Fibroblast of gingiva (primary cell): Measurements from ENCODE around the gene AFG3L2.

Experiments
- DNase-seq: peaks from one replicate; pipeline ENCODE4 v3.0.0-alpha.2; 2011; ENCODE audit warnings: low read depth

The AFG3L2 gene

DNA sequence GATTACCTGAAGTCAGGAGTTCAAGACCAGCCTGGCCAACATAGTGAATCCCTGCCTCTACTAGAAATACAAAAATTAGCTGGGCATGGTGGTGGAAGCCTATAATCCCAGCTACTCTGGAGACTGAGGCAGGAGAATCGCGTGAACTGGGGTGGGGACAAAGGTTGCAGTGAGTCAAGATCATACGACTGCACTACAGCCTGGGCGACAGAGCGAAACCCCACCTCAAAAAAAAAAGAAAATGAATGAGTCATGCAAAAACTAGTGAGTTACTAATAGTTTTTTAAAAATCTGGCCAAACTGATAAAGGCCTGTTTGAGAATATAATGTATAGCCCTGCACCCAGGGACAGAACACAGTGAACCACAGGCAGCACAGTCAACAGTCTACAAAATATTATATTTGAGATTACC is 17.5 kb downstream of the AFG3L2 start:
- DNase-seq = no peak

DNA sequence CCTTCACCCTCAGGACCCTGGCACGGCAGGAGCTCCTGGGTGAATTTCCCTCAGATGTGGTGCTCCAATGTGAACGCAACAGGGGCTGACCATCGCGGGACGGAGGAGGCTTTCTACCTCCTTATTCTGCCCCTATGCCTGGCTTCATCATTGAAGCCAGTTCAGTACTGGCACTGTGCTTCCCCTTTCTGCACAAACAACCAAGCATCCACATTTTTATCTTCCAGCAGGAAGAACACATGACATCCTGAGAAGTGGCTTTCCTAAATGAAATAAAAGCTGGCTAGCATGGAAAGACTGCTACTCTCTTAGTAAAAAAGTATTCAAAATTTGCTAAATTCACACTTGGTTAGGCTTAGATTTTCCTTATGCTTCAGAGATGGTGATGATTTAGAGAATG is 24.8 kb downstream of the AFG3L2 start:
- DNase-seq = no peak

DNA sequence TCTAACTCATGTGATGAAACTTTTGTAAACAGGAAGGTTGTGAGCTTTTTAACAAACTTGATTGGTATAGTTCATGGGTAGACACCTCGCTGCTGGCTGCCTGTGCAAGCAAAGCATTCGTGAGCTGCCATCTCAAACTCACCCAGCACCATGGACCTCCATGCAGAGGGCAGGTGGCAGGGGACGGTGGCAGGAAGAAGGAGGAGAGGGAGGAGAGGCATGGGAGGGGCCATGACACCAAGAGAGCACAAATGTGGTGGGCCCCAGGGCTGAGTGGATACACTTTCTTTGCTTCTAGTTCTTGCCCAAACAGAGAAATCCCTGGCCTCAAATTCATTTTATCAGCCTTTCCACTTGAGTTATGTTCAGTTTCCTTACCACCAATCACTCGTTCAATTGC is 29.1 kb downstream of the AFG3L2 start:
- DNase-seq = no peak

DNA sequence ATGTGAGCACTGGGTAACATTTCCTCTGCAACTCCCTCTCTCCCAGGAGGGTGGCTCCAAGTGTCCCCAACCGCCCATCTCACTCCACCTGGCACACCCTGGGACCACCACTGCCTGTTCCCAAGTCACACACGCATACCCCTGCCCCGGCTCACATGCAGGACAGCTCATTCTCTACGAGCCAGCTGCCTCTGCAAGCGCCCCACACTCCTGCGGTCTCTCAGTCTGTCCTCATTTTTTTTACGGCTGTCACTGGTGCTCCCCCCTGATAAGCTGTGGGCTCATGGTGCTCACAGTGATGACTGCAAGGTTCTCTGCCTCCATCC is 30.8 kb downstream of the AFG3L2 start:
- no peak for DNase-seq

DNA sequence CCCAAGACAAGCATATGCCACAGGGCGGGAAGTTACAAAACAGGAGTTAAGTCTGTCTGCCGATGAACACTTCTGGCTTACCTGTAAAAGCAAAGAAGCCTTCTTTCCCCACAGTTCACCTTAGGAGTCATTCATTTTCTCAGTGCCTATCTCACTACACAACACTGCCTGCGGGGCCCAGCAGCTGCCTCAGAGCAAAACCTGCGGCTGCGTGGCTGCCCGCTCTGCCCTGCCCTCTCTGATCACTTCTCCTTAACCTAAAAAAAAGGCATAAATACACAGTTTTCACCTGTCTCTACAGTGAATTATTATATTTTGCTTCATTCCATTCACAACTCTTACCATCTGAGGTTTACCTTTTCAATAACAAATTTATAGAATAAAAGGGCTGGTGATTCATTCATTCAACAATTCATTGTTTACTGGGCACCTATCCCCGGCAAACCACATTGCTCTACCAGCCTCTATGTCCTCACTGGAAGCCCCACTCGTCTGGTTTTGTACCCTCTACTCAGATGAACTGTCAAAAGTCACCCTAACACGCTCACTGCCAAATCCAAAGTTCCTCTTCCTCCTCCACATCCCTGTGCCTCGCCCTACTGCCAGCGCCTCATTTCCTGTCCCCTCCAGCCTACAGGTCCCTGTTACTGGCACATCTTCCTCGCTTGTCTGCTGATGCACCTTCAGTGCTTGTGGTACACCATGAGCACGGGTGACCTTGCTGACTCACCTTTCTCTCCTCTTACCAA is 31.4 kb downstream of the AFG3L2 start:
- DNase-seq = no peak

DNA sequence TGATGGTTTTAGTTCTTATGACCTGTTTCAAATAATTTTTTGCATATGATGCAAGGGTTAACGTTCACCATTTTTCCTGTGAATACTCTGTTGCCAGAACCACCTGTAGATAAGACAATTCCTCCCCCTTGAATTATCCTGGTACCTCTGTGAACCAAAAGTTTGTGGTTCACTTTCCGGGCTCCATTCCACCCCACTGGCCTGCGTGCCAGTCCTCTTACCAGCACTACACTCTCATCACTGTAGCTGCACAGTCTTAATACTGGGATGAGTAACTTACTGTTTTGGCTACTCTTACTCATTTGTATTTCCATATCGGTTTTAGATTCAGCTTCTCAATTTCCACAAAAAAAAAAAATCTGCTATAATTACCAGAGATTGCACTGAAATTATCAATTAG is 34.4 kb downstream of the AFG3L2 start:
- no peak for DNase-seq

DNA sequence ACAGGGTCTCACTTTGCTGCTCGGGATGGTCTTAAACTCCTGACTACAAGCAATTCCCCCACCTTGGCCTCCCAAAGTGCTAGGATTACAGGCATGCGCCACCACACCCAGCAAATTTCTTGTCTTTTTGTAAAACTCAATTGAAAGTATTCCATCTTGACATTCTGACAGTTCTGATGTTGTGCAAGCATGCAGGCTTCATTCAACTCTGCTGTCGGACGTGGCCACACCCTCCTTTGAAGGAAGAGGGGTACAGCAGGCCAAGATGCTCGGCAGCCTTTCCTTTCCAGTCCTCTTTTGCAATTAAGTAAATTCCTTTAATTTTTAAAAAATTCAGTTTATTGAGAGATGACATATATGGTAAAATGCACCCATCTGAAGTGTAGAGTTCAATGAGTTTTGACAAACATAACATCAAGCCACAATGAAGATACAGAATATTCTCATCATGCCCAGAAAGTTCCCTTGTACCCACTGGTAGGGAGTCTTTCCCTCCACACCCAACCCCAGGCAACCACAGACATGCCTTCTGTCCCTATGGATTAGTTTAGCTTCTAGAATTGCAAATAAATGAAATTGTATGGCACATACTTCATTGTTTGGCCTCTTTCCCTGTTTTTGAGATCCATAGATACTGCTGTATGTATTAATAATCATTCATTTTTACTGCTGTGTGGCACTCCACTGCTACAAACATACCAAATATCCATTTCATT is 35.9 kb downstream of the AFG3L2 start:
- DNase-seq = no peak

DNA sequence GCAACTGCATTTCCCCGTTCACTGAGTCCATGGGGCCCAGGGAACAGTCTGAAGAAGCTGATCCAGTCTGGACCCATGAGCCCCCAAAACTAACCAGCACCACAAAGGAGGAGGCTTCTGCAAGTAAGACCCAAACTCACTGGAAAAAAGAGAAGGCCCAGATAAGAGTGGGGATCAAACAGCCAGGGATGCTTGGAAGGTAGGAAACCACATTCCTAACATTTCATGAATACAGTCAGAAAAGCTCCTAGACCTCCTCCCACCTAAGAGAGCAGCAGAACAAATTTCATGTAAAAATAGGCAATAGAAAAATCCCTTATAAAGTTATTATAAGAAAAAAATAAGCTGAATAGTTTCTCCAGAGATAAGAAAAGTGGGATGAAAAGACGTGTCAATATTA is 38.6 kb downstream of the AFG3L2 start:
- no peak for DNase-seq

DNA sequence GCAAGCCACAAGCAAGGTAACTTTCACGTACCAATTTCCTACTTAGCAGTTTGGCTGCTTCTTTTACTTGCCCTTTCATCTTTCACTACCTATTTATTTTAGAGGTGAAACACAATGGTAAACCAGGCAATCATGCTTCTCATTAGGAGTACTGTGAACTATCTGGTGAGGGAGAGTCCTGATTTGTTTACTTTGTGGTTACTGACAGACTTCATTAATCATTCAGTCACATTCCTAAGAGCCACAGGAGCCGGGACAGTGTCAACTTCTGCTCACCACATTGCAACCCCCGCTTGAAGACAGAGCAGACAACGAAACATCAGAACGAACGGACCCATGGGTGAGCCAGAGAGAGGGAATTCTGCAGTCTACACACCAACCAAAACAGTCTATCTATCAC is 40.1 kb downstream of the AFG3L2 start:
- DNase-seq = peak; percentile 43

DNA sequence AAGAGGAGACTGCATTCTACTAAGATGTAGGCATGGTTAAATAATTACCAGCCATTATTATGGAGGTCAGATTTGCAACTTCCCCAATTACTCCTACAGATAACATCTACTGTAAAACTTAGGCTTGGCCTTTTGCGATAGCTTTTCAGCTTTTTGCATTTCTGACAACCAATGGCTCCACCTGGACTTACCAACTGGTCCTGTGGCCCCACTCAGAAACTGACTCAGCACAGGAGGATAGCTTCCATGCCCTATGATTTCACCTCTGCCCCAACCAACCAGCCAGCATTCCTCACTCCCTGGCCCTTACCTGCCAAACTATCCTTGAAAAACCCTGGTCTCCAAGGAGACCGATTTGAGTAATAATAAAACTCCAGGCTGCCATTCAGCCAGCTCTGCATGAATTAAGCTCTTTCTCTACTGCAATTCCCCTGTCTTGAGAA is 40.8 kb downstream of the AFG3L2 start:
- DNase-seq = no peak

DNA sequence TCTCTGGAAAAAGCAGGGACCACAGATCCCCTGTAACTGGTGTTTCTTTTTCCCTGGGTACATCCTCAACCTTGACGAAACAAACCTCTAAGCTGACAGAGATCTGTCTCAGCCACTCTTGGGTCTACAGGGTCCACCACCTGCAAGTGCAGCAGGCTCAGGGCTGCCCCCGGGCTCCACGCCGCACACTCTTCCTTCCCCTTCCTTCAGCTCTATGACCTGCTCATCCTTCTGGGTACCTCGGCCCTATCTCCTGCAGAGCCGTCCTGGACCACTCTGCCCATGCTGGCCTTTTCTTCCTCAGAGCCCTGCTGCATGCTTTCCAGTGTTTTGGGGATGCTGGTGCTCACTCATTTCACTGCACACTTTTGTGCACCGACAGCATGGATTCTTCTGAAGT is 41.5 kb downstream of the AFG3L2 start:
- no peak for DNase-seq

DNA sequence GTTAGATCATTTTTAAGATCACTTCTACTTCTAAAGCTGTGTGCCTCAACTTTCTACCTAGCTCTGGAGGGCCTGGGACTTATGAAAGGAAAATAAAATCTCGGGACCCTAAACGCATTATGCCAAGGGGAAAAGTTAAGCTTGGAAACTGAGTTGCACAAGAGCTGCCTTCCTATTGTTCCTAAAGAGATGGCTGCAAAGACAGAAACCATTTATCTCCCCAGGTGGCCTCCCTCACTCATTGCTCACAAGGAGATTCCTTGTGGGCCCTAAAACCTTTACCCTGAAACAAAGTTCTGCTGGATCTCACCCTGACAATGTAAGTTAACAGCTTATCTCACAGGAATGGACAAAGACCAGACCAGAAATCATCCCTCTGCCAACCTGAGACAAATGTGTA is 42.2 kb downstream of the AFG3L2 start:
- no peak for DNase-seq

DNA sequence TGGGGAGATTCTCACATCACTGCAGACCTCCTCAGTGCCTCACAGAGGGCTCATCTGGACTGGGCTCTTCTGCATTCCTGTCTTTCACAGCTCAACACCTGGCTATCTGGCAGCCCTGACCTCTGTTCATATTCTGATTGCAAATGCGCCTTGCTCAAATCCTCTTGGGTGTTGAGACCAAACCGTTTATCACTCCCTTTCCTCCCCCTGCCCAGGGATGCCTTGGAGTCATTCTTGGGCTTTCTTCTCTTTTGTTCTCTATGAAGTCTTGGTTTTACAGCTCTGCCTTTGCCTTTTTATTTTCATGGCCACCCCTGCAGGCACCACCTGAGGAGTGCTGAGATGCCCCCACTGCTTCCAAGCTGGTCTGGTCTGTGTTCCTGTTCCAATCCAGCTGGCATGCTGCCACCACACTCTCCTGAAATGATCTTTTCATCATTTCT is 42.6 kb downstream of the AFG3L2 start:
- DNase-seq = no peak

DNA sequence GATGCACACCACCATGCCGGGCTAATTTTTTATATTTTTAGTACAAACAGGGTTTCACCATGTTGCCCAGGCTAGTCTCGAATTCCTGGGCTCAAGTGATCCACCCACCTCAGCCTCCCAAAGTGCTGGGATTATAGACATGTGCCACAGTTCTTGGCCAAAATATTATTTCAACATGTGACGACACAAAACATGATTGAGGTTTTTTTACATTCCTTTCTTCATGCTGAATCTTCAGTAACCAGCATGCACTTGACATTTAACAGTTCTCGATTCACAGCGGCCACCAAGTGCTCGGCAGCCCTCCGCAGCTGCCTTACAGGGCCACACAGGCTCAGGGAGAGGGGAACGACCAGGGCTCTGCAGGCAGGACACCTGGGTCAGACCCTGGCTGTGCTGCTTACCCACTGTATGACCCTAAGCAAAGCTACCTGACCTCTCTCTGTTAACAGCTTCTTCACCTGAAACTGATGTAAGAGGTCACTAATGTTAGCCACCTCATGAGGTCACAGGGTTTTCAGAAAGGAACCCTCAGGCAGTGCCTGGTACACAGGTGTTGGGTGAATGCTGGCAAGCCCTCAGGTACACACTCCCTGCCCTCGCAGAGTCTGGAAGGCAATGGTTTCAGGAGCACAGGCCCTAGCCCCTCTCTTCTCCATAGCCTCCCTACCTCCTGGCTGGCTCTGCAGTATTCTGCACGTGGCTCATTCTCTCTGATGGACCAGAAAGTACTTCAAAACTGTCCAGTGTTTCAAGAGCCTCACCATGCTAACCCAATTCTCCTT is 43.3 kb downstream of the AFG3L2 start:
- no peak for DNase-seq

DNA sequence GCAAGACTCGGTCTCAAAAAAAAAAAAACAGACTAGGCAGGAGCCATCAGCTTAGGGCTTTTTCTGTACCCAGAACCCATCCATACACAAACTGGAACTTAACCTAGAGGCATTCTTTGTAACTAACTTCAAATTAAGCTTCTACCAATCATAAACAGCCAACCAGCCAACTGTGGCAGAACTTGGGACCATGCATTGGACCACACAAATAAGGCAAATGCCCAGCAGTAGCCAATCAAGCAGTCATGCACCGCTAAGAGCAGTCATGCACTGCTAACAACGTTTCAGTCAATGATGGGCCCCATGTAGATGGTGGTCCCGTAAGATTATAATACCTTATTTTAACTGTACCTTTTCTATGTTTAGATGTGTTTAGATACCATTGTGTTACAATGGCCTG is 46.3 kb downstream of the AFG3L2 start:
- no peak for DNase-seq

DNA sequence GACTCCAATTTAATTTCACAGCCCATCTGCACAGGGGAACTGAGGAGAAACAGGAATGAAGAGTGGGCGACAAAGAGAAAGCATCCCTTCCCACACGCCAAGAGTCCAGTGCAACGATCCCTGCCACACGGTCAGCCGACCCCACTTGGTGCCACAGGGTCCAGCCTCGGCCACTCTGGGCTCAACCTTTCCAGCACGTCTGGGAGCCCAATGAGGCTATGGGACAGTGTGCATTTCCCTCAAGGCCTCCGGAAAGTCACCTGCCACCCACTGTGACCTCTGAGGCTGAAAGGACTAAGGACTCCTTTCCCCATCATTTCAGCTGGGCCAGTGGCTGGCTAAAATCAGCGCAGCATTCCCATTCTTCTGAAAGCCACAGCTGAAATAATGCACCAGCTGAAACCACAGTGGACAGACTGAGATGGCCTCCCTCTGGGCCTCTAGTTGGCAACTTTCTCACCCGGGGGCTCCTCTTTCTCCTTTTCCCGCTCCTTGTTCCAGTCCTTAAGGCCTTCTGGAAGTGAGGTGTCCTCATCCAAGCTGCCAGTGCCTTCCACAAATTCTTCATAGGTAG is 47.8 kb downstream of the AFG3L2 start:
- no peak for DNase-seq

DNA sequence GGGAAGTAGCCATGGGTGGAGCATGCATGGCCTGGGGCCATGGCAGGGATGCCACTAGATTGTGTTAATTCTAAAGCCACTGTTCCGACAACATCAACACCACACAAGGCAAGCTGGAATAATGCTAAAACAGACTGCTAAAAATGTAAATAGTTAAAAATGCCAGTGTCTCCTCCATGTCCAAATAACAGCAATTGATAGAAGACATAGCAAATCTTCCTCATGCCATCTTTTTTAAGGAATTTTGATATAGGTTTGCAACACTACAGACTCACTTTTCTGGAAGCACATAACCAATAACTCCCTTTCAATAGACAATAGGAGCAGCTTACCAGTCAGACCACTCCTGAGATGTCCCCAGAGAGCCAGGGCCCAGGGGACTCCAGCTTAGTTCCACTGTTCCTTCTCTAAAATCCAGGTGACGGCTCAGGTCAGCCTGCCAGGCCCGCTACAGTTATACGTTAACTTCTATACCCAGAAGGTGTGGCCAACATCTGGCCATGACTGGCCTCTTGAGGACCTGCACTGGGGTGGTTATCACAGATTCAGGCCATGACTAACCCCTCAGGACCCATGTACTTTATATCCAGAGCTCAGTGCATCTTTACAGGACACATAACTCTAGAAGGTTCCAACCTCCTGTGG is 48.7 kb downstream of the AFG3L2 start:
- no peak for DNase-seq

DNA sequence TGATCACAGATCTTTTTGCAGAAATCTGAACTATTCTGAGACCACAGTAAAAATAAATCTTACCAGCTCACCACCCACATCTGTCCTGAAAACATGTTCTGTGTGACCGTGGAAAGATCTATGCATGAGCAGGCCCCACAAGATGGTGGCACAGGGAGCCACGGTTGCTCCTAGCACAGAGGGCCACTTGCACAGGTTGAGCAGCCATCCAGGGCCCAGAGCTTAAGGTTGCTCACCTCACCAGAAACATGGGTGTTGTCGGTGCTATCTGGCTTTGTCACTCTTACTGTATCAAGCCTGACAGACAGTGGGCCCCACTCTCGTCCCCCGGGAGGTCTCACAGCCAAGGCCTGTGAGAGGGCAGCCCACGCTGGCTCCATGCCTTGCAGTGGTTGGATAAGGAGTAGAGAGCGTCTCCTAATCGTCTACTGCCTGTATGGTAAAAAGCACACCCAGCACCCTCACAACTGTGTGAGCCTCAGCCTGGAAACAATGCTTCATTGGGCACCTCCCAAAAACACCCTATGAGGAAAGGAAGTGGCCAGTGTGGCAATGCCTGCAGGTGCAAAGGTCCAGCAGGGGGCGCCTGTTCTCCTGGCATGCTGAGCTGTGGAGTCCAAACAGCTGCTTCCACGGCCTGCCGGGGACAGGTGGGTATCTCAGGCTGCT is 49.4 kb downstream of the AFG3L2 start:
- DNase-seq = peak; percentile 72

DNA sequence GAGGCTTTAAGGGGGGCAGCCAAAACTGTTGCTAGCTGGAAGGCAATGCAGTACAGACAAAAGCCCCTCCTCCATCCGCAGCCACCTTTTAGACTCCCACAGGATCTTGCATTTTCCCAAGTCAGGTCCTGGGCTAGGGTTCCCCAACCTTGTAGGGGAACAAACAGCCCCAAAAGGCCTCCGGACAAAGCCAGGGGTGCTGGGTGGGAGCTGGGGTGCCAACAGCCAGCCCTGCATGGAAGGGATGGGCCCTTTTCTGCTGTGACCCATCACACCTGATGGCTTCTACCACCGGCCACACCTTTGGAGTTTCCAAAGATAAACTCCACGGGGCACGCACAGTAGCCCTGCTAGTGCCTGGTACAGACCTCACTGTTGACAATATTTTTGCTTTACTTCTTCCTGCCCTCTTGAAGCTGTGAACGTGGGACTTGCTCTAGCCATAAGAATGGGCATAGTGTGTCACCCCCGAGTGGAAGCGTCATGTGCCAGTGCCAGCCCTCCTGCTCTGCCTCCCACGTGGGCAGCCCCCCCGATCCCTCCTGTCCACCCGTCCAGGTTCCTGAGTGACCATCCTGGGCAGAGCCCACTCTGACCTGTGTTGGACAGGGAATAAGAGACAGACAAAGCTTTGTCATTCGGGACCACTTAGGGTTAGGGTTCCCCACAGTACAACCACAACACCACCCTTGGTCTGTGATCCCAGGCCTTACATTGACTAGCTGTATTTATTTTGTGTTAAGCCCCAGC is 50.1 kb downstream of the AFG3L2 start:
- DNase-seq = no peak

DNA sequence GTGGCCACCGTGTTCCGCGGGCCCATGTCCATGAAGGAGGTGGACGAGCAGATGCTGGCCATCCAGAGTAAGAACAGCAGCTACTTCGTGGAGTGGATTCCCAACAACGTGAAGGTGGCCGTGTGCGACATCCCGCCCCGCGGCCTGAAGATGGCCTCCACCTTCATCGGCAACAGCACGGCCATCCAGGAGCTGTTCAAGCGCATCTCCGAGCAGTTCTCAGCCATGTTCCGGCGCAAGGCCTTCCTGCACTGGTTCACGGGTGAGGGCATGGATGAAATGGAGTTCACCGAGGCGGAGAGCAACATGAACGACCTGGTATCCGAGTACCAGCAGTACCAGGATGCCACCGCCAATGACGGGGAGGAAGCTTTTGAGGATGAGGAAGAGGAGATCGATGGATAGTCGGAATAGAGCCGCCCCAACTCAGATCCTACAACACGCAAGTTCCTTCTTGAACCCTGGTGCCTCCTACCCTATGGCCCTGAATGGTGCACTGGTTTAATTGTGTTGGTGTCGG is 51.2 kb downstream of the AFG3L2 start:
- no peak for DNase-seq
